Adrenal gland (tissue), 12 donors: ENCODE results near the gene THSD7B. TPM values are rescaled to one million over a fixed set of nuclear protein-coding genes. Genes with fewer than 3 reads are reported as not detected.

ENCODE experiments used
- DNase-seq, 7 donors: peaks; one replicate each; pipeline ENCODE4 v3.0.0-alpha.2; 2019 to 2020
- H3K27ac ChIP-seq, 5 donors: fragments of 200-600 bp; sonication (generic) in 4 of 5; 1 replicate in 3 of 5; 2 replicates in 2 of 5; pipeline versions ENCODE4 v1.5.1 to v1.8.0; 2016 to 2020; ENCODE audit warnings: mild to moderate bottlenecking in 1 of 5
- H3K27me3 ChIP-seq: fragments of 200-600 bp; 2 replicates; pipeline ENCODE4 v1.8.0; 2021
- H3K36me3 ChIP-seq, 2 donors: fragments of 200-600 bp; replicated peaks in 1 of 2; 1 replicate in 1 of 2; 2 replicates in 1 of 2; pipeline versions ENCODE4 v1.5.1 to v1.8.0; 2018 to 2022
- H3K4me1 ChIP-seq, 2 donors: fragments of 200-600 bp; replicated peaks in 1 of 2; 1 replicate in 1 of 2; 2 replicates in 1 of 2; pipeline versions ENCODE4 v1.5.1 to v1.8.0; 2018 to 2021
- H3K4me3 ChIP-seq, 4 donors: fragments of 200-600 bp; sonication (generic) in 3 of 4; one replicate each; pipeline ENCODE4 v1.5.1; 2016 to 2018
- H3K9me3 ChIP-seq, 3 donors: fragments of 200-600 bp; sonication (generic) in 1 of 3; replicated peaks in 1 of 3; 1 replicate in 2 of 3; 2 replicates in 1 of 3; pipeline versions ENCODE4 v1.5.1 to v1.8.0; 2016 to 2021
- CTCF ChIP-seq, 6 experiments: fragments of 450-650 bp in 4 of 6; fragments of 200-600 bp in 2 of 6; sonication (generic) in 1 of 6; IDR thresholded peaks; 1 replicate in 5 of 6; 2 replicates in 1 of 6; pipeline versions ENCODE4 v1.5.1 to v1.8.0; 2016 to 2021; ENCODE audit warnings: antibody characterized with exemption in 6 of 6, mild to moderate bottlenecking in 2 of 6, moderate library complexity in 1 of 6
- POLR2A ChIP-seq, 2 donors: fragments of 450-650 bp; IDR thresholded peaks; one replicate each; pipeline ENCODE4 v1.6.1; 2017; ENCODE audit warnings: antibody characterized with exemption in 2 of 2, mild to moderate bottlenecking in 2 of 2, moderate library complexity in 1 of 2
- WGBS, 4 donors: extraction: QIAGEN DNeasy Blood & Tissue Kit in 2 of 4; methylation state at CpG; one replicate each; pipeline versions ENCODE4 v1.1.5 to v1.1.7; 2013 to 2017; 5-methylcytosine and 5-hydroxymethylcytosine counted together
- intact Hi-C, 2 donors: fragments of 100-400 bp; cut with DNase I; formaldehyde crosslinking; loops; one replicate each; pipeline versions ENCODE4 v1.14.1 to v1.15.0; 2022 to 2023
- polyA plus RNA-seq, 3 donors: library from polyadenylated mRNA; stranded (reverse); fragments of 200-250 nt in 2 of 3; fragments of 350-450 nt in 1 of 3; fragmentation: Illumina TruSeq in 1 of 3; extraction: RNeasy Lipid Tissue Mini Kit (QIAGEN cat#74804) in 1 of 3; gene quantifications; one replicate each; pipeline ENCODE4 v1.2.3, GENCODE V29; 2013 to 2014
- total RNA-seq, 9 donors: library from RNA; depleted of rRNA in 4 of 9; stranded (reverse); fragments of >200 nt in 4 of 9; fragments of 120-200 nt in 1 of 9; fragmentation: NEBNext Ultra II Directional in 1 of 9; extraction: Animal tissue kit (Norgen Biotek cat#: 25700) in 1 of 9; gene quantifications; one replicate each; pipeline versions ENCODE4 v1.1.0 to v1.2.4, GENCODE V29; 2013 to 2023
- donor health status: healthy with polysubstance abuse.
- donor health status: Bipolar disorder and iron deficiency.
- donor health status: DM: yes; HTN: yes; CAD: no.
- donor health status: DM: no; HTN: no; CAD: no.
- donor health status: DM: no; HTN: no; CAD: no.
- donor health status: DM: yes; HTN: yes; CAD: no.

The THSD7B gene
- total and polyA plus RNA-seq, 12 donors: under 0.01 to 0.44 (median 0.12) TPM; not detected in 4

GRCh38 chr2:136909777-136910176 is 144.4 kb downstream of the THSD7B start:
- no peak for DNase-seq
- WGBS, 4 donors: 21 to 42% (median 30%) methylated on average over 1 of the region's 1 CpG
- Histone ChIP-seq H3K27me3 (no peaks in the 10 kb centered on the region), H3K9me3 (no peaks in the 10 kb centered on the region), H3K4me3 (no peak overlapping the region), H3K27ac (no peak overlapping the region), H3K4me1 (no peaks in the 10 kb centered on the region), H3K36me3 (no peaks in the 10 kb centered on the region)
- intact Hi-C loops: no loop called here
- no peak for TF ChIP-seq CTCF (IDR thresholded peaks at IDR 0.05)
- no peak for TF ChIP-seq POLR2A (IDR thresholded peaks at IDR 0.05)

- TF ChIP-seq CTCF (IDR thresholded peaks at IDR 0.05): no peak
- no peak for TF ChIP-seq POLR2A (IDR thresholded peaks at IDR 0.05)
- Histone ChIP-seq H3K27ac (no peak overlapping the region), H3K4me1 (no peaks in the 10 kb centered on the region), H3K9me3 (no peaks in the 10 kb centered on the region), H3K4me3 (no peak overlapping the region), H3K27me3 (no peaks in the 10 kb centered on the region), H3K36me3 (no peaks in the 10 kb centered on the region)
- intact Hi-C loops: no loop called here
- DNase-seq: no peak
- WGBS, 4 donors: 50 to 62% (median 52%) methylated on average over 2 of the region's 2 CpGs
These were observed 150.8 kb downstream of the THSD7B start for GRCh38 chr2:136916131-136916530.

GRCh38 chr2:136917411-136917881 is 152.1 kb downstream of the THSD7B start:
- no peak for DNase-seq
- TF ChIP-seq POLR2A (IDR thresholded peaks at IDR 0.05): no peak
- TF ChIP-seq CTCF (IDR thresholded peaks at IDR 0.05): no peak
- no peaks in the 10 kb centered on the region for H3K4me1 ChIP-seq

GRCh38 chr2:136919682-136920081 is 154.3 kb downstream of the THSD7B start:
- Histone ChIP-seq H3K36me3 (no peaks in the 10 kb centered on the region), H3K27ac (no peak overlapping the region), H3K4me3 (no peak overlapping the region), H3K27me3 (no peaks in the 10 kb centered on the region), H3K9me3 (no peaks in the 10 kb centered on the region), H3K4me1 (no peaks in the 10 kb centered on the region)
- intact Hi-C loops: no loop called here
- WGBS, 4 donors: 93 to 100% (median 96%) methylated on average over 4 of the region's 4 CpGs
- no peak for DNase-seq
- TF ChIP-seq CTCF (IDR thresholded peaks at IDR 0.05) (no peak), POLR2A (IDR thresholded peaks at IDR 0.05) (no peak)

More at GRCh38 chr2:136917411-136917881, 152.1 kb downstream of the THSD7B start:
- intact Hi-C loops: no loop called here
- Histone ChIP-seq H3K9me3 (no peaks in the 10 kb centered on the region), H3K27ac (no peak overlapping the region), H3K4me3 (no peak overlapping the region), H3K27me3 (no peaks in the 10 kb centered on the region), H3K36me3 (no peaks in the 10 kb centered on the region)
- WGBS, 4 donors: 49 to 57% (median 56%) methylated on average over 5 of the region's 5 CpGs
